HG03439 (cell line): Measurements from ENCODE around the gene CAMK2A.

Source experiments
- ATAC-seq: cut with Tn5 transposase; IDR thresholded peaks from one replicate; pipeline ENCODE4 v1.9.1; 2021; ENCODE audit warnings: mild to moderate bottlenecking, moderate library complexity; ENCODE audit not compliant: unreplicated experiment

CAMK2A gene

DNA sequence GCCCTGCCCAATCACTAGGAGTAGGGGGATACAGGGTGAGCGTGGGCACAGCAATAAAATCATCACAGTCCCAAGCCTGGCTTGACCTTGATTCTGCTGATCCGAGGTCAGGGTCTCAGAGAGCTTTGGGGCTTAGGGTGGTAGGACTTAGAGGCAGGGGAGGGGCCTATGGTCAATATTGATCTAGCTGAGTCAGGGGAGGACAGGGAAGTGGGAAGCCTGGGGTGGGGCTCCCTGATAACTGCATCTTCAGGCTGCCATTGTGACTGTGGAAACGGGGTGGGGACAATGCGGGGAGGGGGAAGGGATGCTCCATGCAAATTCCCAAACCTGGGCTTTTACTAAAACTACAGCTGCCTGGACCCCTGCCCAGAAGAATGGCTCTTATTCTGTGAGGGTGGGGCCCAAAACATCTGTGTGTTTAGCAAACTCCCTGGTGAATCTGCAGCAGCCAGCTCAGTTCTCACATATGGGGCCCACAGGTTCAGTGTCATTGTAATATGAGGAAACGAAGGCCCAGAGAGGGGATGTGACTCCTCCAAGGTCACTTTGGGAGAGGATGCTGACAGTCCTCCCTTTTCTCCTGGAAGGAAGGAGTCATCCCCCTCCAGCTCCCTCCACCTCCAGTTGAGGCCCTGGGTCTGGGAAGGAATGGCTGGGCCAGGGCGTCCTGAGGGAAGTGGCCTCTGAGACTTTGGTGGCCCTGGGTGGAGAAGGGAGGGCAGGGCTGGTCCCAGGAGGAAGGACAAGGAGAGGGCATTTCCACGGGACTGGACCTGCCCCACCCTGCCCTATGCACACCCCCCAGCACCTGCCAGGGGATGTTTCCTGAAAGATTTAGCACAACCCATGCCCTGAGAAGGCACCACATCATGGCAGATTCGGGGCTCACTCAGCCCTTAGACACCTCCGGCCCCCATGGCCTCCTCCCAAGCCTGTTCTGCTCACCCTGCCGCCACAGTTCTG, 73.3 kb downstream of the CAMK2A start:
- ATAC-seq: no peak

GRCh38 chr5:150214289-150214688, 75.3 kb downstream of the CAMK2A start:
- ATAC-seq: no peak

- no peak for ATAC-seq
Observed at GRCh38 chr5:150213530-150213929, 76.0 kb downstream of the CAMK2A start.

DNA sequence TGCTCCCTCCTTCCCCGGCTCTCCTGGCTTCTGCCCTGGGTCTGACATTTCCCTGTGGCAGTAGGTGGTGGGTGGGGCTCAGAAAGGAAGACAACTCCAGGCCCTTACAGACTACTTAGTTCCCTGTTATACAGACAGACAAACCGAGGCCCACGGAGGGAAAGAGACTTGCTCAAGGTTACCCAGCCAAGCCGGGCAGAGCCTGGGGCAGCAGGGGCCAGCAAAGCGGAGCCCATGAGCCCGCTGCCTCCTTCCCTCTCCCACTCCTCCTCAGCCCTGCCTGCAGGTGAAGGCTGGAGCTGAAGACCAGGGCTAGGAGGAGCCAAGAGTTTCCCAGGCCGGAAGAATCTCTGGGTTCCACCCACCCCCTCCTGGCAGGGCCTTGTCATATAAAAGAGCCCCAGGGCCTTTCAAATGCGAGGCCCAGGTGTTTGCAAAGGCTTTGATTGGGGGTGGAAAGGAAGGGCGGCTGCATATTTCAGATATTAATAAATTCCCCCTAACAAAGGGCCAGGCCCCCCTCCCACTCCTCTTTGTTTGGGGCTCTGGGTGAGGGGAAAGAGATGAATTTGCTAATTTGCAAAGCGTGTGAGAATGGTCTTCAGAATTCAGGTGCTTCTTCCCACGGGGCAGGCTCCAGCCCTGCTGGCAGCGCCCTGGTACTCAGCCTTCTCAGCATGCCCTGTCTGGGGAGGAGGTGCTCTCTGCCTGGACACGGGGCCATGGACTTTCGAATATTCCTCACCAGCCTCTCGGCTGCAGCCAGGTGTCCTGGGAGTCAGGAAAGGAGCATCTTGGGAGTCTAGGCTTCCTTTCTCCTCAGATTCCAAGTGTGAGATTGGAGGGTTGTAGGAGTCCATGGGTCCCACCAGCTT, 78.2 kb downstream of the CAMK2A start:
- no peak for ATAC-seq

DNA sequence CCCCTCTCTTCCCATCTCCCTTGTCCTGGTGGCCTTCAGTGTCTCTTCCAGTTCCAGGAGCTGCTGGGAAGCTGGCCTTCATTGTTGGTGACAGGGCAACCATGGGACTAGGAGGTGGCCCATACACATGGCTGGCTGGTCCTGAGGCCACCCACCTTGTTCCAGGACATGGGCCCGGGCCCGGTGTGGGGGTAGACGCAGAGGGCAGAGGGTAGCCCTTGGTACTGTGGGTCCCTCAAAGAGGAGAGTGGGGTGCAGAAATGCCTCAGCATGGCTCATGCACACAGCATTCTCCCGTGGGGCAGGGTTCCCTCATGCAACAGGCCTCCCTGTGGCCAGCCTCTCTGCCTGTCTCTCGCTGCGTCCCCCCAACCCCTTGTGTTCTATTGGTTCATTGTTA, 78.9 kb downstream of the CAMK2A start:
- ATAC-seq: no peak

- no peak for ATAC-seq
Observed at GRCh38 chr5:150209099-150209635, 80.4 kb downstream of the CAMK2A start.

GRCh38 chr5:150208187-150209098, 81.1 kb downstream of the CAMK2A start:
- ATAC-seq: no peak

DNA sequence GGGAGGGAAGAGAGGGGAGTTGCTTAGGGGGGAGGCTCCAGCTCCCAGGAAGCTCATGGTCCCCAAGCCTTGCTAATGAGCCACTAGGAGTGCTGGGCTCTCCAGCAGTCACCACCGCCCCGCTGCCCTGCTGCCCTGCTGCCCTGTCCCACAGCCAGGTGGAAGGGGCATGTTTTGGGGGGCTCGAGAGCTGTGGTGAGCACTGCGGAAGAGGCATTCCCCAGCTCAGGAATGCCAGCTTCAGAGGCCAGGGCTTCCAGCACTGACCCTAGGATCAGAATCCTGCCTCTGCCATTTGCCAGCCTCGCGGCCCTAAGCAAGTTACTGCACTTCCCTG, 82.8 kb downstream of the CAMK2A start:
- ATAC-seq: no peak

DNA sequence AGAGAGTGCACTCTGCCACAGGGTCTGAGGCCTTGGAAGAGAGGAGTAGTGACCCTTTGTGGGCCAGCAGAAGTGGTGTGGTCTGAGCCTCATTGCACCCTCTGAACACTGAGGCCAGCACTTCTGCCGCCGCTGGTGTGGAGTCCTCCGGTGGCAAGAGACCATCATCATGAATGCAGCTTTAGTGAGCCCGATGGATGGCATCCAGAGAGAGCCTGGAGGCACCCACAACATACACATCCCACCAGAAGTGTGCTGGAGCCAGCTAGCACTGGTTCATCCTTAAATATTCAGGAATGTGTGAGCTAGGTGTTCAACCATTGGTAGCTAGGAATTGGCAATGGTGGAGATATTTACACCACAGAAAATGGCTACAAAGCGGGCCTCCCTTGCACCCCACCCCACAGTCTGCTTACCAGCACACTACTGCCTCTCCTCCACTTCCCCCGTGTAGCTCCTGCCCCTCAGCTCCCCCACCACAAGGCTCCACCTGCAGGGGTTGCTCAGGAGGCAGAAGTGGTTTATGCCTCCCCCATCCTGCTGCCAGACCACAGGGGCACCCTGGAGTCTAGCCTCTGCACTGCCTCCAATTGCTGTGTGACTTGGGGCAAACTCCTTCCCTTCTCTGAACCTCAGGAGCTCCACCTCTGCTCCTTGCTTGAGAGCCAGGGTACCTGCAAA, 83.3 kb downstream of the CAMK2A start:
- ATAC-seq: no peak

GRCh38 chr5:150204590-150204960, 85.0 kb downstream of the CAMK2A start:
- ATAC-seq: no peak

DNA sequence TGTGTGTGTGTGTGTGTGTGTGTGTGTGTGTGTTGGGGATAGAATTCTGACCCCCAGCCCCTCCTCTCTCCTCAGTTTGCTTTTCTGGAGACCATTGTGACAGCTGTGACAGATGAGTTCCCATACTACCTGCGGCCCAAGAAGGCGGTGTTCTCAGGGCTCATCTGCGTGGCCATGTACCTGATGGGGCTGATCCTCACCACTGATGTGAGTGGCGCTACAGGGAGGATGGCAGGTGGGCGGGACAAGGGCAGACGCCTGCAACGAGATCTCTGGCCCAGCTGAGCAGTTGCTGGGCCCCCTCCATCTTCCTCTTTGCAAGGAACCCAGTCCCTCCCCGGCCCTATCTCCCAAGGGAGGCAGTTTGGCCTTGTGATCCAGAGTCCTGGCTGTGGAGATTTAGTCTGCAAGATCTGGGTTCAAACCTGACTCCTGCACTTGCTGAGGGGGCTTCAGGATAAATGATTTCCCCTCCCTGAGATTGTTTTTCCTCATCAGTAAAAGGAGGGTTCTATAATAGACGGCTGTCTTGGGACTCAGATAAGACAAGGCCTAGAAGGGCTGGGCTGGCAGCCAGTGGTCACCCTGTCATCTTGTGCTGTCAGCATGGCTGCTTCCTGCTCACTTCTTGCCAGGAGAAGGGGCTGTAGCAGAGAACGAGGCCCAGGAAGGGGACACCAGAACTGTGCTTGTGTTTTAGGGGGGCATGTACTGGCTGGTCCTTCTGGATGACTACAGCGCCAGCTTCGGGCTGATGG, 85.6 kb downstream of the CAMK2A start:
- no peak for ATAC-seq

DNA sequence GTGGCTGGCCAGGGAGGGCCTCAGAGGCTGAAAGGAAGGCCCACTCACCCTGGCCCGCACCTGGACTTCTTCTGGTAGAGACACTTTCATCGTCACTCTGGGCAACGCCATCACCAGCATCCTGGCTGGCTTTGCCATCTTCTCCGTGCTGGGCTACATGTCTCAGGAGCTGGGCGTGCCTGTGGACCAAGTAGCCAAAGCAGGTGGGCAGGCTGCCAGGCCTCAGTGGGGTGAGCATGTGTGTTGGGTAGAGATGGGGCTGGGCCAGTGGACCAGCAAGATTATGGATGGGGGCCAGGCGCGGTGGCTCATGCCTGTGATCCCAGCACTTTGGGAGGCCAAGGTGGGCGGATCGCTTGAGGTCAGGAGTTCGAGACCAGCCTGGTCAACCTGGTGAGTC, 87.1 kb downstream of the CAMK2A start:
- ATAC-seq: no peak

DNA sequence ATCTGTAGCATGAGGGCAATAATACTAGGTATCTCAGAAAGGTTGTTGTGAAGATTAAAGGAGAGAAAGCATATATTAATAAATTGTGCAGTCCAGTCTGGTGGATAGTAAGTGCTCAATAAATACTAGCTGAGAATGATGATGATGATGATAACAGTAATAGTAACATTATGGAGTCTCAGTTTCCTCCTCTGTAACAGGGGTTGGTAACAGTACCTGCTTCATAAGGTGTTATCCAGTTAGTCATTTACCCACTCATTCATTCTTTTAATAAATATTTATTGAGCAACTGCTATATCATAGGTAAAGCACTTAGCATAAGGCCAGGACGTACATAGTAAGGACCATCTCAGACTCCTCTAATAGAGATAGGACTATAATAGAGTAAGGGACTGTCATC, 92.1 kb downstream of the CAMK2A start:
- no peak for ATAC-seq

DNA sequence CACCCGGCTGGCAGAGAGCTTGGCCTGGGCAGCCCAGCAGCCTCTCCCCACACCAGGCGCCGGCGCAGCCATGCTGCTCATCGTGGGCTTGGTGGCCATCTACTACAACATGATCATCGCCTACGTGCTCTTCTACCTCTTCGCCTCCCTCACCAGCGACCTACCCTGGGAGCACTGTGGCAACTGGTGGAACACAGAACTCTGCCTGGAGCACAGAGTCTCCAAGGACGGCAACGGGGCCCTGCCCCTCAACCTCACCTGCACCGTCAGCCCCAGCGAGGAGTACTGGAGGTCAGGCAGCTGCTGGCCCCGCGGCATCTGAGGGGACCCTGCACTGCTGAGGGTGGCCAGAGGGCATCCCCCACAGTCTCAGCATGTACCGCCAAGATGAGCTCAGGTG, 92.6 kb downstream of the CAMK2A start:
- ATAC-seq: no peak

DNA sequence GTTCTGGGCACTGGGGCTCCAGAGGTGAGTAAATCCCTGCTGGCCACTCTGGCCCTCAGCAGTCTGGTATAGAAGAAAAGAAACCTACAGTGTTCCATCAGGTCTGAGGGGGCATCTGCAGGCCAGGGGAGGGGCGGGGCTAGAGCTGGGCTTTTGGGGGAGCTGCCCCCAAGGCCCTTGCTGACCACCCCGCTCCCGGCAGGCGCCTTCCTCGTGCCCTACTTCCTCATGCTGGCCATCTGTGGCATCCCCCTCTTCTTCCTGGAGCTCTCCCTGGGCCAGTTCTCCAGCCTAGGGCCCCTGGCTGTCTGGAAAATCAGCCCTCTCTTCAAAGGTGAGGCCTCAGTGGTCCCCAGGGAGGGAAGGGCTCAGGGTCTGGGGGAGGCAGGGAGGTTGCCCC, 93.1 kb downstream of the CAMK2A start:
- ATAC-seq: no peak

- no peak for ATAC-seq
Observed at GRCh38 chr5:150195736-150196485, 93.7 kb downstream of the CAMK2A start.

DNA sequence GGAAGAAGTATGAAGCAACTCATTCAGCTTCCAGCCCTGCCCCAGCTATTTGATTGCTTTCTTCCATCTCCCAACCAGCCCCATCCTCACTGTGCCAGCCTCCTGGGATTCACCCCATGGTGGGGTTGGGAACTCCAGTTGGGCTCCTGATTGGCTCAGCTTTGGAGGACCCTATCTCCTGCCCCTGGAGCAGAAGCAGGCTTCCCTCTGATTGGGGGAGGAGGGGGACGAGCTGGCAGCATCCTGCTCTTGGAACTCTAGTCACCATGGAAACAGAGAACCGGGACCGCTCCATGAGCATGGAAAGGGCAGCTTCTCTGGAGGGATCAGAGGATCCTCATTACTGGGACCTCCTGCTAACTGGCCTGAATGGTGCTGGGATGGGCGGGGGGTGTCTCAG, 97.1 kb downstream of the CAMK2A start:
- ATAC-seq: no peak

- no peak for ATAC-seq
Observed at GRCh38 chr5:150190987-150191386, 98.6 kb downstream of the CAMK2A start.

DNA sequence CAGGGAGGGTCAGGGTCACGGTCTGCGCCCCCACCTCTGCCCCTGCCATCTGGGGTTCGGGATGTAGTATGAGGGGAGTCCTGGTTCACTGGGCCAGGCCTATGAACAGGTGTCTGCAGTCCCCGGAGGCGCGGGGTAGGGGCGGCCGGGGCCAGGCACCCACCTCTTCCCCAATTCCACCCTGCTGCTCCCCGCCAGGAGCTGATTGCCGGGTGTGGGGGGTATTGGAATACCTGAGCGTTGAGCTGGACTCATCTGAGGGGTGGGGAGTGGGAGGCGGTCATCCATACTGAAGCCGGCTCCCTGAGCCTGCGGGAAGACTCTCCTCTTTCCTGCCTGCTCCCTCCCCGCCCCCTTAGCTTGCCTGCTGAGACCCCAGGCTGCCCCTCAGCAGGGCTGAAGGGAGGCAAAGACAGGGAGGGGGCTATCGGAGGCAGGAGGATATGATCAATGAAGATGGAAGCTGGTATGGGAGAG, 99.0 kb downstream of the CAMK2A start:
- ATAC-seq: no peak
